Stimulated activated CD8-positive, alpha-beta memory T cell treated with anti-CD3 and anti-CD28 coated beads, Interleukin-4, amount 100 ng/mL, for 1 hour (primary cell): ENCODE data around the gene ZNF398.

ENCODE experiments used
- DNase-seq, 2 donors: peaks; one replicate each; pipeline ENCODE4 v3.0.0-alpha.2; 2020; ENCODE audit warnings: low read depth in 2 of 2, low spot score in 1 of 2

ZNF398 gene

GRCh38 chr7:149195180-149196150 lies 48.2 kb downstream of the ZNF398 start, which contains the start of gene ZNF282:
TSS of gene ZNF282 (plus strand) at chr7:149195546. CDS start at chr7:149195590, 44 bp downstream.
- peak; percentile 20 to 51 for DNase-seq

GRCh38 chr7:149196151-149196704 lies 49.0 kb downstream of the ZNF398 start:
- no peak for DNase-seq

- no peak for DNase-seq
These were observed 49.5 kb downstream of the ZNF398 start for GRCh38 chr7:149196705-149197171.

- DNase-seq = no peak
These were observed 50.4 kb downstream of the ZNF398 start for GRCh38 chr7:149197675-149198074.

DNA sequence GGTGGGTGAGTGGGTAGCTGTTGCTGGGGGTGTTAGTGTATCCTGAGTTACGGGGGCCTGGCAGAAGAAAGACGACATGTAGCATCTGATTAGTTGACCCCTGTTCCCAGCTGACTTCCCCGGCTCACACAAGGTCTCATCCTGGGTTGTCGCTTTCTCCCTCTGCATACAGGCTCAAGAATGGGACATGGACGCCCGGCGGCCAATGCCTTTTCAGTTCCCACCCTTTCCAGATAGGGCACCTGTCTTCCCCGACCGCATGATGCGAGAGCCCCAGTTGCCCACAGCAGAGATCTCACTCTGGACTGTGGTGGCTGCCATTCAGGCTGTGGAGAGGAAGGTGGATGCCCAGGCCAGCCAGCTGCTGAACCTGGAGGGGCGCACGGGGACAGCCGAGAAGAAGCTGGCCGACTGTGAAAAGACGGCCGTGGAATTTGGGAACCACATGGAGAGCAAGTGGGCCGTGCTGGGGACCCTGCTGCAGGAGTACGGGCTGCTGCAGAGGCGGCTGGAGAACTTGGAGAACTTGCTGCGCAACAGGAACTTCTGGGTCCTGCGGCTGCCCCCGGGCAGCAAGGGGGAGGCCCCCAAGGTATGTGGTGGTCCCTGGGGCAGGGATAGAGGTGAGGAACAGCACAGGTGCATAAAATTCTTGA lies 51.0 kb downstream of the ZNF398 start:
- no peak for DNase-seq

DNA sequence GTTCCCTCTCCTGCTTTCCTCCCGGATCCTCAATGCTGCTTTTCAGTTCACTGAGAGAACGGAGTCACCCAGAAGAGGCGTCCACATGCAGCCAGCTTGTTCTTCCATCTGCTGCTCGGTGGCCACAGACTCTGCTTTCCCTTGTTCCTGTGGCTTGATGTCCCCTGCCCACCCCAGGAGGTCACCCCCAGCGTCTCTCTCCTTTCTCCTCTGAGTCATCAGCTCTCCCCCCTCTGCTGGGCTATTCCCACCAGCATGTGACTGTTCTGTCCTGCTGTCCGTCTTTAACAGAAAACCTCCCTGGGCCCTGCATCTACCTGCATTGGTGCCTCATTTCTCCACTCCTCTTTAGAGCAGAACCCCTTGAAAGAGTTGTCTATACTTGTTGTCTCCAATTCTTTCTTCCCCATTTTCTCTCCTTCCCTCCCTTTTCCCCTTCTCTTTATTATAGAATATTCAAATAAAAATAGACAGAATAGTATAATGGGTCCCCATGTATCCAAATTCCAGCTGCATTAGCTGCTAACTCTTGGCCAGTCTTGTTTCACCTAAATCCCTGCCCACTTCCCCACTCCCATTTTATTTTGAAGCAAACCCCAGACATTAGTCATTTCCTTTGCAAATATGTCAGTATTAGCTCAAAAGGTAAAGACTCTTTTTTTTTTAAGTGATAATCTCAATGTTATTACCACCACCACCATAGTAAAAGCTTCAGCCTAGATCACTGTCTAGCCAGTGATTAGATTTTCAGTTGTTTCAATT lies 52.2 kb downstream of the ZNF398 start:
- DNase-seq = no peak

DNA sequence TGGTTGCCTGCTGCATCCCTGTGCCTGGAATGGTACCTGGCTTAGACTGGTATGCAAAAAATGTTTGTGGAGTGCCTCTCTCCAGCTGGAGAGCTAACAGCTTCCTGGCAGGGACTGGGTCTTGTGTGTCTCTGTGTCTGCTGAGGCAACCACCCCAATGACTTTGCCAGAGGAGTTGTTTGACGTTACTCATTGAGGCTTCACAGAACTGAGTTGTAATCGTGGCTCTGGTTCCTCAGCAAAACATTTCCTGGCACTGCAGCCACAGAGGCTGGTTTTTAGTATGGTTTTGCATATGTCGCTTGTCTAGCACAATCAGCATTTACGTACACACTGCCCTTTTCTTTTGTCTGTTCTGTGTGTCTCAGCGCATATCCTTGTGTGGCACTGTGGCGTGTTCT lies 55.6 kb downstream of the ZNF398 start:
- no peak for DNase-seq

DNA sequence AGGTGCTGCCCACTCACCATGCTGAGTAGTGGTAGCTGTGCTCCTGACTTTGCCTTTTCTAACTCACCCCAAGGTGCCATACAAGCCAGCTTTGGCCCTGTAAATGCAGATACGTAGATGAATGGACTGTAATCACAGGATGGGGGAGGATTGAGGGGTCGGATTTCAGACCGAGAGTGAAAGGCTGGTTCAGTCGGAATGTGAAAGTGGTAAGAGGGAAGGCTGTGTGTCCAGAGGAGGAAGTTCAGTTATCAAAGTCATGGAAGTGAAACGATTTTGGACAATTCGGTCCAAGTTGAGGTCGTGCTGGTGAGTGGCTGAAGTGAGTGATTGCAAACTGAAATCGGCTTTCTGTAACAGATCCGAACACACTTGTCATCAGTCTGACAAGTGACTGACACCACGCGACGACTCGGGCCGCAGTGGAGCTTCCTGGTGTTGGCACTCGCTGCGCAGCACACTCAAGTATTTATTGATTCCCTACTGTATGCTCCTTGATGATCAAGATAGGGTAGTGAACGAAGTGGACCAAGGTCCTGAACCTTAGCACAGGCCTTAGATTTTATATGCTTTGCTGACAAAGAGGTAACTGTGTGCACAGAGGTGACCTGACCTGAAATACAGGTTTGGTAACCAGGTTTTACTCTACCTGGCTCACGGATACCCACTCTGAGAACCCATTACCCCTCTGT lies 58.6 kb downstream of the ZNF398 start:
- DNase-seq = no peak

DNA sequence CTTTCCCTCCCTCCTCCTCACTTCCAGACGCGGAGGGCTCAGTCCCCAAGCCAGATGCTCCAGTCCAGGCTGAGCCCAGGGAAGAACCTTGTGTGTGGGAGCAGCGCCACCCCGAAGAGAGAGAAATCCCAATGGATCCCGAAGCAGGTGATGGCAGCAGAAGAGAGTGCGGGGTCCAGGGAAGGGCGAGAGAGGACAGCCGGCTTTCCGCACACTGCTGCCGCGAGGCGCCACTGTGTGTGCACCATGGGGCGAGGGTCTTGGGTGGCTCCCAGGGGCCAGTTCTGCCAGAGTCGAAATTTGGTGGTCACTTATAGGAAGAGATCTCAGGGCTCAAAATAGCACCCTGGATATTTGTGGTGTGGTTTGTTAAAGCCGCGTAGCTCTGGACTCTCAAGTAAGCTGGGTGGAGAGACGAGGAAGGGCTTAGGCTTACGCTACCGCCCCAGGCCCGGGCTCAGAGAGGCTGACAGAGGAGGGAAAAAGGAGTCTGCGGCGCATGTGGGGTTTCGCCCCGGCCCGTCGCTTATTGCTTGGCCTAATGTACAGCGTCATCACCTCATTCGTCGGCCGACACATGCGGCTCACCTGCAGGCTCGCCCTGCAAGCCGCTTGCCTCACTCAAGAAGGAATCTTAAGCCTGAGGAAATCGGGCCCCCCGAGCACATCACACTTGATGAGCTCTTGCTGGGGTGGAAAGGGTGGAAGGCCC lies 60.2 kb downstream of the ZNF398 start:
- DNase-seq = no peak

- peak in 1 of 2 donors; percentile 43 for DNase-seq
These were observed 62.4 kb downstream of the ZNF398 start for GRCh38 chr7:149209518-149210269.

DNA sequence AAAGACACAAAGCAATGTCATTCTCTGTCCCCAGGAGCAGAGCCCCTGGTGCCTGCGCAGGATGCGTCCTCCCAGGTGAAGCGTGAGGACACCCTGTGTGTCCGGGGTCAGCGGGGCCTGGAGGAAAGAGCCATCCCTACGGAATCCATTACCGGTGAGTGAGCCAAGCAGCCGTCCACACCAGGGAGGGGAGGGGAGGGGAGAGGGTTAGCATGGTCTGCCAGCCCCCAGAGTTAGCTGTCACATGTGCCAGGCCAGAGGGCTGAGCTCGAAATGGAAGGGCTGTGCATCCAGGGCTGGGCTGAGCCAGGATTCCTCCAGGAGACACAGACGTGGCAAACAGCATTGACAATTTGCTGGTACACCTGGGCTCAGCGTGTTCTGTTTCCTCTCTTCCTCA lies 63.3 kb downstream of the ZNF398 start:
- no peak for DNase-seq

DNA sequence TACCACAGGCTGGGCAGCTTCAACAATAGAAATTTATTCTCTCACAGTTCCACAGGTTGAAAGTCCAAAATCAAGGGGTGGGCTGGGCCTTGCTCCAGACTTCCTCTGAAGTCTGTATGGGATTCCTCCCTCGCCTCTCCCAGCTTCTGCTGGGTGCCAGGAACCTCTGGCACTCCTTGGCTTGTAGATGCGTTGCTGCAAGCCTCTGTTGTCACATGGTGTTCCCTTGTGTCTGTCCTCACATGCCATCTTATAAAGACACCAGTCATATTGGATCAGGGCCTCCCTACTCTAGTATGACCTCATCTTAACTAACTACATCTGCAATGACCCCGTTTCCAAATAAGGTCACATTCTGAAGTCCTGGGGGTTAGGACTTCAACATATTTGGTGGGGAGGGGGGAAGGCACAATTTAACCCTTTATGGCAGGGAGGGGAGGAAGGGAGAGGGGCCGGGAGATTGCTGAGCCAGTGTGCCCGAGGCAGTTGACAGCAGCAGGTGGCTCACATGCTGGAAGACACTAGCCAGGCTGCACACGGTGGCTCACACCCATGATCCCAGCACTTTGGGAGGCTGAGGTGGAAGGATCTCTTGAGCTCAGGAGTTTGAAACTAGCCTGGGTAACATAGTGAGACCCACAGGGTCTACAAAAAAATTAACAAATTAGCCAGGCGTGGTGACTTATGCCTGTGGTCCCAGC lies 66.9 kb downstream of the ZNF398 start:
- DNase-seq = no peak

DNA sequence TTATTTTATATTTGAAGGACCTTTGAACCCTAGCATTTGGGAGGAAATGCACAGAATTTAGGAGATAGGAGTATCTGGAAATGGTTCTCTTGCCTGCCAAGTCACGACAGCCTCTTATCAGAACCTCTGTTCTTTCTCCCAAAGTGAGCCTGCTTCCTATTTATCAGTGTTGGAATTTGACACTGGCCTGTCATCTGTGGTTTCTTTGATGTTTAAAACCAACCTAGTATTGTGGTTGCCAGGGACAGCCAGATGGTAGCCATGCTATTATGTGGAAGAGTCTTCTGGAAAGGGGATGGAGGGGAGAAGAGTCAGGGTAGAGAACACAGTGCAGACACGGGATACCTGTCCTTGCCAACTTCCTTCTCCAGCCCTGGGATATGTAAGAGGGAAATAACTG lies 69.1 kb downstream of the ZNF398 start:
- no peak for DNase-seq

DNA sequence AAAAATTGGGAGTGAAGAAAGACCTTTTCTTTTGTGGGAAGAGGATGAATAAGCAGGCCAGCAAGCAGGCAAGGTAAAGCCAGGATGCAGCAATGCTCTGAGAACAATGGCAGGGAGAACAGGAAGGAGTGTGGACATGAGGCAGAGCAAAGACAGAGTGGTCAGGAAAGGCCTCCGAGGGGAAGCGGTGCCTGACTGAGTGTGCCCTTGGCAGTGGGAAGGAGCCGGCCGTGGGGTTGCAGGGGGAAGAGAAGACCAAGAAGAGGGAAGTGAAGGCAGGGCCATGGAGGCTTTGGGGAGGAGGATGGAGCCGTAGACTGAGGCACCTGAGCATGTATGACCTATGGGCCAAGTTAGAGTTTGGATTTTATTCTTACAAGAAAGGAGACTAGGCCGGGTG lies 70.3 kb downstream of the ZNF398 start:
- no peak for DNase-seq

DNA sequence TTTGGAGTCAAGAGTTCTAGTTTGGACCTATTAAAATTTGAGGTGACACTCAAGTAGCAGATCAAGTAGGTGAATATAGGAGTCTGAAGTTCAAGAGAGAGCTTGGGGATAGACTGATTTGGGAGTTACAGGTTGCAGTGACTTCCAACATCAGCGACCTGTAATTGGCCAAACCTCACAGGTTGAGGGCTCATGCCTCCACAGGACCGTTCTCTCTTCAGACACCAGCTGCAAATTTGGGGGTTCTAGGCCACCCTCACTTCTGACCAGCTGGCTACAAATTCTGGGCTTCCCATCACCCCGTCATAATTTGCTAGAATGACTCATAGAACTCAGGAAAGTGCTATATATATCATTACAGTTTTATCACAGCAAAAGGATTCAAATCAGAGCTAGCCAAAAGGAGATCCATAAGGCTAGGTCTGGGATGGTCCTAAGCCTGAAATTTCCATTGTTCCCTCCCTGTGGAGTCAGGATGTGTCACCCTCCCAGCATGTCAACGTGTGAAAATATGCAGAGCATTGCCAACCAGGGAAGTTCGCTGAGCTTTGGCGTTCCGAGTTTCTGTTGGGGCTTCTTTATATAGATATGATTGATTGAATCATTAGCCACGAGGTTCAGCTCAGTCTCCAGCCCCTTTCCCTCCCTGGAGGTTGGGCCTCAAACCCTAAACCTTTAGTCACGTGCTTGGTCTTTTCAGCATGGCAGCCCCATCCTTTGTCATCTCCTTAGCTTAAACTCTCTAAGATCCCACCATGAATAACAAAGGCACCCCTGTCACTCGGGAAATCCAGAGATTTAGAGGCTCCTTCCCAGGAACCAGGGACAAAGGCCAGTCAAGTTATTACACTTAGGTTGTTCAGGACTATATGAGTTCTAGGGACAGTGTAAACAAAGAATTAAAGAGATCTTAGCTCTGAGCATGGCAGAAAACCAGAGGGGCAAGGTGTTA lies 71.5 kb downstream of the ZNF398 start:
- DNase-seq = no peak

- DNase-seq = no peak
These were observed 73.3 kb downstream of the ZNF398 start for GRCh38 chr7:149220534-149220933.

GRCh38 chr7:149223176-149223575 lies 75.9 kb downstream of the ZNF398 start:
- no peak for DNase-seq
